Measurements from ENCODE around the gene RNPEP. TPM values are rescaled to one million over a fixed set of nuclear protein-coding genes. Genes with fewer than 3 reads are reported as not detected.
"Not testable (repeated sequence)": the region's sequence is repeated elsewhere in the genome, so short reads cannot be mapped to it uniquely, and the experiment has no call there.

Gene RNPEP
- polyA plus RNA-seq, 1 experiment = 89.0 TPM

DNA sequence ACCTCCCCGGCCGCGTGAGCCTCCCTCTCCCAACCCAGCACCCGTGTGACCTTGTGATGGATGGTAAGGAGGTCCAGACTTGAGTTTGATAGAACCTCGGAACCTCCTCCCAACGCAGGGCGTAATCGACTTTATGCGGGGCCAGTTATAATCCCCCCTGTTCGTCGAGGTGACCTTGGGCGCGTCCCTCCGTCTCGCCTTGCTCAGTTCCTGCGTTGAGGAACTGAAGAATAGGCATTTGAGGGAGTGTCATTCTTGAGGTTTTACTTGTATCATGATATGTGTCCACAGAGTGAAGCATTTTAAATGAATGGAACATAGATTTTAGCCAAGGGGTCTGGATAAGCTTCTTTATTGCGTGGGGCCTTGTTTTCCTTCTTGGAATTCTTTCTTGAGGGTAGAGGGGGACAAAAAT is 26.7 kb upstream of the RNPEP start:
- no peak for DNase-seq (ENCODE audit: low read depth, low spot score)
- H3K9me3 ChIP-seq (ENCODE audit: control insufficient read depth, insufficient read depth, low read length) = no peaks in the 10 kb centered on the region; the same call in 1 of the 2 replicates
- peak overlapping the region; percentile 98 for H3K4me3 ChIP-seq (ENCODE audit: low read depth, low read length)
- POLR2A ChIA-PET = interaction anchor here (0.5 to 2.5 kb wide), 5 partner anchors 9 to 737 kb away, joined by 3 to 14 read pairs (median 4); partner anchors contain the start of gene LMOD1
- no peak for TF ChIP-seq CTCF (IDR thresholded peaks at IDR 0.05; ENCODE audit: low read depth, low read length)
- peak overlapping the region; percentile 43 for H3K27ac ChIP-seq (ENCODE audit: low read depth, low read length)
- CTCF ChIA-PET = interaction anchor here (3.1 kb wide), 1 partner anchor 59 kb away, joined by 21 read pairs; no protein-coding TSS in a partner anchor
- no peaks in the 10 kb centered on the region for H3K27me3 ChIP-seq (ENCODE audit: control insufficient read depth, insufficient read depth, low read length)

DNA sequence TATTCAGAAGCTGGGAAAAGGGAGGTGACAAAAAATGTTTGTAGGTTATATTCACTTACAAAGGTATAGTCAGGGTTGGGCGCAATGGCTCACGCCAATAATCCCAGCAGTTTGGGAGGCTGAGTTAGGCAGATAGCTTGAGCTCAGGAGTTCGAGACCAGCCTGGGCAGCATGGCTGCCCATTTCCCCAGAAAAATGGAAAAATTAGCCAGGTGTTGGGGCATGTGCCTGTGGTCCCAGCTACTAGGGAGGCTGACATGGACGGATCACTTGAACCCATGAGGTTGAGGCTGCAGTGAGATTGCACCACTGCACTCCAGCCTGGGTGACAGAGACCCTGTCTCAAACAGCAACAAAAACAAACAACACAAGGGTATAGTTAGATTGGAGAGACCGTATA is 24.1 kb upstream of the RNPEP start:
- ChIA-PET POLR2A (interaction anchor here (0.9 kb wide), 1 partner anchor 12 kb away, joined by 4 read pairs; the partner anchor contains the start of gene LMOD1), CTCF (interaction anchor here (1.7 to 3.1 kb wide), 3 partner anchors 13 to 80 kb away, joined by 4 to 21 read pairs (median 11); no protein-coding TSS in a partner anchor)
- Histone ChIP-seq H3K4me3 (ENCODE audit: low read depth, low read length) (no peak overlapping the region), H3K27ac (ENCODE audit: low read depth, low read length) (no peak overlapping the region), H3K27me3 (ENCODE audit: control insufficient read depth, insufficient read depth, low read length) (no peaks in the 10 kb centered on the region), H3K9me3 (ENCODE audit: control insufficient read depth, insufficient read depth, low read length) (no peaks in the 10 kb centered on the region; the same call in 1 of the 2 replicates)
- TF ChIP-seq CTCF (IDR thresholded peaks at IDR 0.05; ENCODE audit: low read depth, low read length) = no peak
- no peak for DNase-seq (ENCODE audit: low read depth, low spot score)

DNA sequence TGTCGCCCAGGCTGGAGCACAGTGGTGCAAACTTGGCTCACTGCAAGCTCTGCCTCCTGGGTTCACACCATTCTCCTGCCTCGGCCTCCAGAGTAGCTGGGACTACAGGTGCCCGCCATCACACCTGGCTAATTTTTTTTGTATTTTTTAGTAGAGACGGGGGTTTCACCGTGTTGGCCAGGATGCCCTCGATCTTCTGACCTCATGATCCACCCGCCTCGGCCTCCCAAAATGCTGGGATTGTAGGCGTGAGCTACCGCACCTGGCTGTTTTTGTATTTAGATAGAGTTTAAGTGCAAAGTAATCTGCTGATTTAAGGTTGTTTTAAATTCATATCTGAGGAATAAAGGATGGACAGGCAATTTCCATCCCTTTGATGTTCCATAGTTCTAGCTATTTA is 20.1 kb upstream of the RNPEP start:
- H3K4me3 ChIP-seq (ENCODE audit: low read depth, low read length); H3K27ac ChIP-seq (ENCODE audit: low read depth, low read length); H3K27me3 ChIP-seq (ENCODE audit: control insufficient read depth, insufficient read depth, low read length); H3K9me3 ChIP-seq (ENCODE audit: control insufficient read depth, insufficient read depth, low read length); DNase-seq (ENCODE audit: low read depth, low spot score): not testable (repeated sequence)
- CTCF ChIA-PET = interaction anchor here (0.7 to 2.2 kb wide), 3 partner anchors 16 to 68 kb away, joined by 3 to 17 read pairs (median 6); partner anchors contain the start of gene LMOD1
- POLR2A ChIA-PET = interaction anchor here (0.7 to 1.6 kb wide), 3 partner anchors 45 to 66 kb away, joined by 3 to 4 read pairs (median 4); no protein-coding TSS in a partner anchor

GRCh38 chr1:201964261-201964660 is 18.2 kb upstream of the RNPEP start:
- no peaks in the 10 kb centered on the region; the same call in 1 of the 2 replicates for H3K9me3 ChIP-seq (ENCODE audit: control insufficient read depth, insufficient read depth, low read length)
- ChIA-PET CTCF (interaction anchor here (0.8 to 7.0 kb wide), 7 partner anchors 9 to 87 kb away, joined by 4 to 72 read pairs (median 7); no protein-coding TSS in a partner anchor), POLR2A (interaction anchor here (0.6 to 1.1 kb wide), 6 partner anchors 9 to 68 kb away, joined by 3 to 13 read pairs (median 4); partner anchors contain the start of genes LMOD1 and TIMM17A)
- peak; percentile 39 for DNase-seq (ENCODE audit: low read depth, low spot score)
- TF ChIP-seq CTCF (IDR thresholded peaks at IDR 0.05; ENCODE audit: low read depth, low read length) = no peak
- no peak overlapping the region for H3K27ac ChIP-seq (ENCODE audit: low read depth, low read length)
- H3K27me3 ChIP-seq (ENCODE audit: control insufficient read depth, insufficient read depth, low read length) = no peaks in the 10 kb centered on the region
- H3K4me3 ChIP-seq (ENCODE audit: low read depth, low read length) = no peak overlapping the region

DNA sequence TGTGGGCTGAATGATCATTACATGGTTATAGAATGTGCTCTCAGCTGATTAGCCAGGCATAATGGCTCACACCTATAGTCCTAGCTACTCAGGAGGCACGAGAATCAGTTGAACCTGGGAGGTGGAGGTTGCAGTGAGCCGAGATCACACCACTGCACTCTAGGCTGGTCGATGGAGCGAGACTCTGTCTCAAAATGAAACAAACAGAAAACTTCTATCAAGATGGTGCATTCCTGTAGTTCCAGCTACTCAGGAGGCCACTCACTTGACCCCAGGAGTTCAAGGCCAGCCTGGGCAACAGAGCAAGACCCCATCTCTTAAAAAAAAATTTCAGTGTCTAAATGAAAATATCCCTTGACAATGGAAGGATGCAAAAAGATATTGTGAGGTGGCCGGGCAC is 16.3 kb upstream of the RNPEP start:
- POLR2A ChIA-PET = no interaction called here
- H3K27me3 ChIP-seq (ENCODE audit: control insufficient read depth, insufficient read depth, low read length) = no peaks in the 10 kb centered on the region
- no peaks in the 10 kb centered on the region; the same call in 1 of the 2 replicates for H3K9me3 ChIP-seq (ENCODE audit: control insufficient read depth, insufficient read depth, low read length)
- CTCF ChIA-PET = interaction anchor here (7.0 kb wide), 1 partner anchor 71 kb away, joined by 72 read pairs; no protein-coding TSS in a partner anchor
- no peak for DNase-seq (ENCODE audit: low read depth, low spot score)
- no peak overlapping the region for H3K27ac ChIP-seq (ENCODE audit: low read depth, low read length)
- TF ChIP-seq CTCF (IDR thresholded peaks at IDR 0.05; ENCODE audit: low read depth, low read length) = no peak
- H3K4me3 ChIP-seq (ENCODE audit: low read depth, low read length) = no peak overlapping the region

Measured in AG04450 (cell line).